Measurements from ENCODE around the gene KRT86.

GRCh38 chr12:52280319-52280795 lies 5.9 kb downstream of the KRT86 start:
- TF ChIP-seq, protein P1, sequence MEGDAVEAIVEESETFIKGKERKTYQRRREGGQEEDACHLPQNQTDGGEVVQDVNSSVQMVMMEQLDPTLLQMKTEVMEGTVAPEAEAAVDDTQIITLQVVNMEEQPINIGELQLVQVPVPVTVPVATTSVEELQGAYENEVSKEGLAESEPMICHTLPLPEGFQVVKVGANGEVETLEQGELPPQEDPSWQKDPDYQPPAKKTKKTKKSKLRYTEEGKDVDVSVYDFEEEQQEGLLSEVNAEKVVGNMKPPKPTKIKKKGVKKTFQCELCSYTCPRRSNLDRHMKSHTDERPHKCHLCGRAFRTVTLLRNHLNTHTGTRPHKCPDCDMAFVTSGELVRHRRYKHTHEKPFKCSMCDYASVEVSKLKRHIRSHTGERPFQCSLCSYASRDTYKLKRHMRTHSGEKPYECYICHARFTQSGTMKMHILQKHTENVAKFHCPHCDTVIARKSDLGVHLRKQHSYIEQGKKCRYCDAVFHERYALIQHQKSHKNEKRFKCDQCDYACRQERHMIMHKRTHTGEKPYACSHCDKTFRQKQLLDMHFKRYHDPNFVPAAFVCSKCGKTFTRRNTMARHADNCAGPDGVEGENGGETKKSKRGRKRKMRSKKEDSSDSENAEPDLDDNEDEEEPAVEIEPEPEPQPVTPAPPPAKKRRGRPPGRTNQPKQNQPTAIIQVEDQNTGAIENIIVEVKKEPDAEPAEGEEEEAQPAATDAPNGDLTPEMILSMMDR (IDR thresholded peaks at IDR 0.05): no peak
- no peak for TF ChIP-seq POLR2A (IDR thresholded peaks at IDR 0.05)
